Suprapubic skin (tissue), 4 donors: ENCODE data around the gene CHSY1.

Experiments
- CTCF ChIP-seq, 2 donors: fragments of 200-600 bp in 1 of 2; fragments of 450-650 bp in 1 of 2; sonication (generic) in 1 of 2; IDR thresholded peaks; one replicate each; pipeline ENCODE4 v1.5.1; 2016 to 2019; ENCODE audit warnings: antibody characterized with exemption in 2 of 2, mild to moderate bottlenecking in 1 of 2, moderate library complexity in 1 of 2
- POLR2A ChIP-seq, 2 donors: fragments of 450-650 bp; IDR thresholded peaks; one replicate each; pipeline ENCODE4 v1.6.1; 2017; ENCODE audit warnings: antibody characterized with exemption in 2 of 2, mild to moderate bottlenecking in 2 of 2, moderate library complexity in 2 of 2
- POLR2AphosphoS5 ChIP-seq, 3 donors: sonication (generic); formaldehyde crosslinking; IDR thresholded peaks; one replicate each; pipeline ENCODE4 v1.6.1; 2017; ENCODE audit warnings: antibody characterized with exemption in 3 of 3

- TF ChIP-seq CTCF (IDR thresholded peaks at IDR 0.05), result no peak
- TF ChIP-seq POLR2A (IDR thresholded peaks at IDR 0.05), result no peak
- no peak for TF ChIP-seq POLR2AphosphoS5 (IDR thresholded peaks at IDR 0.05)
Measured at GRCh38 chr15:101182215-101182614, 69.6 kb downstream of the CHSY1 start.
